AML-193 (cell line): ENCODE measurements around the gene KRT74.
"Not testable (repeated sequence)": the region's sequence is repeated elsewhere in the genome, so short reads cannot be mapped to it uniquely, and the experiment has no call there.

Source experiments
- DNase-seq, 2 experiments: peaks; one replicate each; lab custom pipeline; 2025; lab: John Stamatoyannopoulos, UW

The KRT74 gene

GRCh38 chr12:52602552-52602951, 28.9 kb upstream of the KRT74 start:
- DNase-seq, result no peak

GRCh38 chr12:52601671-52602070, 28.0 kb upstream of the KRT74 start:
- DNase-seq, result no peak

DNA sequence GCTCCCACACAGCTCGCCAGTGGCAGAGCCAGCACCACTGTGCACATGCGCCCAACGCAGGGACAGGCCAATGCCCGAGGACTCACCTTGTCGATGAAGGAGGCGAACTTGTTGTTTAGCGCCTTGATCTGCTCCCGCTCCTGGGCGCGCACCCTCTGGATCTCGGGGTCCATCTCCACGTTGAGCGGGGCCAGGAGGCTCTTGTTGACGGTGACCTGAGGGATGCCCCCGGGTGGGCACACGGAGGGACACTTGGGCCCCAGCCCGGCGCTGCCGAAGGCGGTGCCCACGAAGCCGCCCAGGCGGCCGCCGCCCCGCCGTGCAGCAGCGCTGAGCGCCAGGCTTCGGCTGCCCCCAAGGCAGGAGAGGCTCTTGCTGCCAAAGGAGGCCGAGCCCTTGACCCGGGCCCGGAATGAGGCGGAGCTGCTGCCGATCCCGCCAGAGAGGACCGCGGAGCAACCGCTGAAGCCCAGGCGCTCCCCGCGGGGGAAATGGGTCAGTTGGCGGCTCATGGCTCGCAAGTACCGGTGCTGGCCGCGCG, 27.4 kb upstream of the KRT74 start, which contains the start of gene KRT72:
Gene KRT72, minus strand, starts transcription at position 523 of the 541 bp plus-strand sequence. Its CDS starts 11 bp downstream, at position 512.
- DNase-seq, result no peak

DNA sequence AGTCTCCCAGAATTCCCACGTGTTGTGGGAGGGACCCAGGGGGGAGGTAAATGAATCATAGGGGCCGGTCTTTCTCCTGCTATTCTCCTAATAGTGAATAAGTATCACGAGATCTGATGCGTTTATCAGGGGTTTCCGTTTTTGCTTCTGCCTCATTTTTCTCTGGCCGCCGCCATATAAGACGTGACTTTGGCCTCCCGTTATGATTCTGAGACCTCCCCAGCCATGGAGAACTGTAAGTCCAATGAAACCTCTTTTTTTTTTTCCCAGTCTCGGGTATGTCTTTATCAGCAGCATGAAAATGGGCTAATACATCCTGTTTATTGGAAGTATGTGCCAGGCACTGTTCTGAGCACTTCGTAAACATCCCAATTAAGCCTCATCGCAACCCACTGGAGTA, 26.8 kb upstream of the KRT74 start:
- DNase-seq, result no peak

- no peak for DNase-seq
Observed at GRCh38 chr12:52600071-52600470, 26.4 kb upstream of the KRT74 start.

- DNase-seq, result no peak
Observed at GRCh38 chr12:52598966-52599365, 25.3 kb upstream of the KRT74 start.

DNA sequence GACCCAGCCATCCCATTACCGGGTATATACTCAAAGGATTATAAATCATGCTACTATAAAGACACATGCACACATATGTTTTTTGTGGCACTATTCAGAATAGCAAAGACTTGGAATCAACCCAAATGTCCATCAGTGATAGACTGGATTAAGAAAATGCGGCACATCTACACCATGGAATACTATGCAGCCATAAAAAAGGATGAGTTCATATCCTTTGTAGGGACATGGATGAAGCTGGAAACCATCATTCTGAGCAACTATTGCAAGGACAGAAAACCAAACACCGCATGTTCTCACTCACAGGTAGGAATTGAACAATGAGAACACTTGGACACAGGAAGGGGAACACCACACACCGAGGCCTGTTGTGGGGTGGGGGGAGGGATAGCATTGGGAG, 20.6 kb upstream of the KRT74 start:
- not testable (repeated sequence) for DNase-seq

DNA sequence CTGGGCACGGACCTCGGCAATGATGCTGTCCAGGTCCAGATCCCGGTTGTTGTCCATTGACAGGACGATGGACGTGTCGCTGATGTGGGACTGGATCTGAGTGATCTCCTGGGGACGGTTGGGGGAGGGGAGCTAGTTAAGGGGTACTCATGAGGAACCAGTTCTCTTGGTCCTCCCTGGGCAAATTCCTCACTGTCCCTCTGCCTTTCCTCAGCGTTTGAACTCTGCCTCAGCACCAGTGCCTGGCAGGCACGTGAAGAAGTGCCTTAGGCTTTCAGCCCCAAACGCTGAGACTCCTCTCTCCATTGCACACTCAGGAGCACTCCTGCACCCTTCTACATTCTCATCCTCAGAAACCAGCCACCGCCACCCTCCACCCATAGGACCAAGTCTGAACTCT, 17.9 kb upstream of the KRT74 start:
- no peak for DNase-seq

GRCh38 chr12:52590021-52590420, 16.4 kb upstream of the KRT74 start:
- no peak for DNase-seq

DNA sequence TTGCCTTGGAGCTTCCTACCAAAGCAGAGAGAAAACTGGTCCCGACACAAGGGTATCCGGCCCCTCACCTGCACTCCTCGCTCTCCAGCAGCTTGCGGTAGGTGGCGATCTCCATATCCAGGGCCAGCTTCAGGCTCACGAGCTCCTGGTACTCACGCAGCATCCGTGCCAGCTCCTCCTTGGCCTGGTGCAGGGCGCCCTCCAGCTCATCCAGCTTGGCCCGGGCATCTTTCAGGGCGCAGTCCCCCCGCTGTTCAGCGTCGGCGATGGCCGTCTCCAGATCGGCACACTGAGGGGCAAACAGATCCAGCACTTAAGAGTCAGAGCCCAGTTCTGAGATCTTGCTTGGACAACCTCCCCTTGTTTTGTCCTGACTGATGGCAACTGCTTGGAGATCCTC, 13.9 kb upstream of the KRT74 start:
- DNase-seq, result no peak

GRCh38 chr12:52585946-52586345, 12.3 kb upstream of the KRT74 start:
- no peak for DNase-seq

- peak; percentile 6 to 28 for DNase-seq
Observed at GRCh38 chr12:52585066-52585465, 11.4 kb upstream of the KRT74 start.

DNA sequence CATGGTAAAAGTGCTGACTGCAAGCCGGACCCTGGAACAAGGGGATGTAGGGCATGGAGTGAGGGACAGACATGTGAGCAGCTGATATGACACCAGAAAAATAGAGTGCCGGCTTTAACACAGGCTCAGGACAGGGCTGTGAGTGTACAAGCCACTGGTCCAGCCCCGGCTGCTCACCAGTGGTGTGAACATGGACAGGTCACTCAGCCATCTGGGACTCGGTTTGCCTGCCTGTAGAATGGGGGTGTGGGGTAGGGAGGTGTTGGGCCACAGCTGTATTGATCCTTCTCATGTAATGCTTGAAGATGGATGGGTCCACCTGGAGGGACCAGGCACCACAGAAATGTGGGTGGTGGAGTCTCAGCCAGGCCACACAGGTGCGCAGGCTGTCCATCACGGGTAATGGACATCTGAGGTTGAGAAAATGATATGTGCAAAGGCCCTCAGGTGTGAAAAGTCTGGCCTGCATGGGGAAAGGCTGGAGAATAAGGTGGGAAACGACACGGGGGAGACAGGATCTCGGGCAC, 10.6 kb upstream of the KRT74 start:
- no peak for DNase-seq

DNA sequence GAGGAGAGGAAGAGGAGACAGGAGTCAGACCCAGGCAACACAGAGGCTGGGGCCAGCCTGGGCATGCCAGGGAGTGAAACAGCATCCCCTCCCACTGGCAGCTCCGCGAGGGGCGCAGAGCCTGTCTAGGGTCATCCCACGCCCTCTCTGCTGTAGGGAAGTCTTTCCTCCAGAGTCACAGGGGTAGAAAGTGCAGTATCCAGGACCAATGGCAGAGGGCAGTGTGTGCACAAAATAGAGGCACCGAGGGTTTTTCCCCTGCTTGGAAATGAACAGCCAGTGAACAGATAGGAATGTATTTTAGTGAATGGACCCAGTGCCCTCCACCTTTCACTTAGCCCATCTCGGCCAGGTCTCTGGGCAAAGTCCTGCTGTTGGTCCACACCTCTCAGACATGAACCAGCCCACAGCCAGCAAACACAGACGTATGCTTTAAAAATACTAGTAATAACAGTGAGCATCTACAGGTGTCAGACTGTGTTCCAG, 9.4 kb upstream of the KRT74 start:
- DNase-seq, result peak; percentile 43 to 46

DNA sequence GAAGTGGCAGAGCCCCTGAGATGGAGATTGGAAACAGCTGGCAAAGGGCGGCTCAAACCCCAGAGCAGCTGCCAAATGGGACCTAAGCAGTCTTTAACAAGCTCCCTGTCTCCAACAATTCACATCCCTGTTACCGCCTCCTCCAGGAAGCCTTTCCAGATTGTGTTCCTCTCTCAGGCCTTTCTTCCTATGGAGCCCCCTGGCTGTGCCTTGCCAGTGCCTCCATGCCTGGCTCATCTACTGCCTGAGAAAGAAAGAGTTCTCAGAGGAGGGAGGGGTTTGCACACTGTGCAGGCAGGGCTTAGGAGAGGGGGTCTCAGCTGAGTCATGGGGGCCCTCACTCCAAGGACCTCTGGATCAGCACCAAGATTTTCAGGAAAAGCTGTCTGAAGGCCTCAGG, 8.8 kb upstream of the KRT74 start:
- no peak for DNase-seq

DNA sequence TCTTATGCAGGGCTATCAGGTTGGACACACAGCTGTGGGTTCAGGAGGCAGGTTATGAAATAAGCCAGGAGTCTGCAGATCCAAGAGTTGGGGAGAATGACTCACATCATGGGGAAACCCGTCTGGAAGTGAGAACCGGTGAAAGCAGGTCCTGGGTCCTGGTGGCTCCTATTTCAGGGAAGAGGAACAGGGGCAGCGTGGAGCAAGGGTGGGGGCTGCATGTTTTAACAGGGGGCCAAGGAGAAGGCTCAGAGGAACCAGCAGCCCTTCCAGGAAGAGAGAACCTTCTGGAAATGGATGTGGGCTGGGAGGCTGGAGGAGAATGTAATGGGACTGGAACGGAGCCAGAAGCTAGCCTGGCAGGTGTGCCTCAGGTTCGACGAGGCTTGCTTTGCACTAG, 7.8 kb upstream of the KRT74 start:
- no peak for DNase-seq

- DNase-seq, result no peak
Observed at GRCh38 chr12:52581066-52581465, 7.4 kb upstream of the KRT74 start.

DNA sequence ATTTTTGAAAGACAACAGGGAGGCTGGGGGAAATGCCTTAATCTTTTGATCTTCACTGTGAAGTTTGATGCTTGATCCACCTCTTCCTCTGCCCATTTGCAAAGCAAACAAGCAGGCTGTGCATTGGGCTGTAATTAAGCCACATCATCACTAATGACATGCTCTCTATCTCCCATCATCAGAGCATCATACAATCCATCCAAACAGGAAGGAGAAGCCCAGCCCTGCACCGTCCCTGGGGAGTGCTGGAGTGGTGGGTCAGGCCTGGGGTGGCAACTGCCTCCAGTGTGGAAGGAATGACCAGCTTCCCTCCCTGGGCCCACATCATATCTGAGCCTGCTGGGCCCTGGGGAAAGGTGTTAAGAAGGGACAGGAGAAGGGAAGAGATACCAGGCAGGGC, 6.9 kb upstream of the KRT74 start:
- DNase-seq, result no peak

DNA sequence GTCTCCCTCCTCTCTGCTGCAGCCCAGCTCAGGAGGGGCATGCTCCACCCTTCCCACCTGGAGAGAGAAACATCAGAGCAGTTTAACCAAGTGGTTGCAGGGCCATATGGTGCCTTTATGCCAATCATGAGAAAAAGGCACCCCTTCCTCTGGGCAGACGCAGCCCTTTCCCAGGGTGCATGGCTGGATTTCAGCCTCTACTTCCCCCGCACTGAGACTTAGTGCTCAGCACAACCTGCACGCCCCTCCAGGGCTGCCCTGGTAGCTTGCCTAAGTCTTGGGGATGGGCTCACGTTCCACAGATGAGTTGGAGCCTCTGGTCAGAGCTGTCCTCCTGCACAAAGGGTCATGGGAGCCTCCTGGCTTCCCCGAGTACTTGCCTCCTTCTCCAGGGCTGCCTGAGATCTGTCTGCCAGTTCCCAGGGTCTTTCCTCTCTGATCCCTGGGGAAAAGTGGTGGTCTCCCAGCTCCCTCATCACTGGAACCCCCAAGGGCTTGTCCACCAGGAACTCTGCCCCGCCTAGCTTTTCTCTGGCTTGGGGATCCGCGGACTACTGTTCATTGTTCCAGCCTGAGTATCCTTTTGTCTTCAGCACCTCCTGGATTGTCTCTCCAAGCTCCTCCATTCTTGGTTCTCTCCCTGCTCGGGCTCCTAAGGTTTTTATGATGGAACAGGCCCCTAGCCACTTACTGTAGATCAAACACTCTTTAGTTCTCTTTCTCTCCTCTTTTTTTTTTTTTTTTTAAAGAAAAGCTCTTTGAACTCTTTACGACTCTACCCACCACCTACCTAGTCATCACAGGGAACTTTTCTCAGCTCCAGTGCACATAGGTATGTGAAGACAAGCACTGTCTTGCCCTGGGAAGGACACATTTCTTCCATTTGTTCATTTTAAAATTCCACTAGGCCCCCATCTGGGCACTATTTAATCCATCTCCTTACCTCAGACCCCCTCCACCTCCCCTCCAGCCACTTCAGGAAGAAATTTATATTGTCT, 6.1 kb upstream of the KRT74 start:
- DNase-seq, result no peak

- no peak for DNase-seq
Observed at GRCh38 chr12:52578469-52578868, 4.8 kb upstream of the KRT74 start.

- DNase-seq, result no peak
Observed at GRCh38 chr12:52577316-52577715, 3.7 kb upstream of the KRT74 start.

GRCh38 chr12:52575948-52576347, 2.3 kb upstream of the KRT74 start:
- DNase-seq, result no peak

DNA sequence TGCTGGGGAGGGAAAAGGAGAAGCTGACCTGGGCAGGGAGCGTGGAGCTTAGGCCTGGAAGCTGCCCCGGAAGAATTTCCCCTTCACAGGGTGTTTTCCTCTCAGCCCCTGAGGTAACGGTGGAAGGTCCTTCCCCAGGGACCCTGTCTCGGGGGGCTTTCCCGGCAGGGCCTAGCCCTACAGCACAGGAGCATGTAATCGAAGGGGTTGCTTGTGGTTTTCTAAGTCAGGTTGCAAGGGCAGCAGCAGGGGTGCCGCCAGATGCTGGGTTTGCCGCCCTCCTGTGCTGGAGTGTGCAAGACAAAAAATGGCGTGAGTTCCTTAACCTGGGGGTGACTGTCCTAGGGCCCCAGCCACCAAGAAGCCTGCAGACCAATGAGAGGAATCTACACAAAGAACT, 1.6 kb upstream of the KRT74 start:
- DNase-seq, result no peak
